CD4-positive, alpha-beta T cell (primary cell): Measurements from ENCODE around the gene ATXN1. TPM values are rescaled to one million over a fixed set of nuclear protein-coding genes. Genes with fewer than 3 reads are reported as not detected.

ENCODE experiments used
- ATAC-seq: fragments of 200-7000 bp; cut with Tn5 transposase; one replicate; pipeline ENCODE4 v1.10.0; 2022; ENCODE audit warnings: mild to moderate bottlenecking; ENCODE audit not compliant: poor library complexity
- CTCF ChIA-PET: fragments of 350-600 bp; sonication (Branson Sonifier 250); formaldehyde crosslinking; loops from one replicate; lab custom pipeline; 2021; ENCODE audit warnings: antibody characterized with exemption, inconsistent platforms; lab: Charles Lee
- POLR2A ChIA-PET: fragments of 350-600 bp; sonication (Branson Sonifier 250); formaldehyde crosslinking; loops from one replicate; lab custom pipeline; 2021; ENCODE audit warnings: antibody characterized with exemption, inconsistent platforms; lab: Charles Lee
- DNase-seq, 14 experiments: peaks; one replicate each; pipeline ENCODE4 v3.0.0-alpha.2; 2013 to 2020; ENCODE audit warnings: mixed read lengths in 2 of 14
- H3K27ac ChIP-seq, 2 donors: one replicate each; pipeline versions ENCODE4 v1.5.1 to v1.7.0; 2013; ENCODE audit warnings: low read length in 2 of 2, low read depth in 1 of 2, mild to moderate bottlenecking in 1 of 2
- H3K27me3 ChIP-seq, 2 experiments: 1 replicate in 1 of 2; 2 replicates in 1 of 2; pipeline versions ENCODE4 v1.6.1 to v1.7.0; 2013; ENCODE audit warnings: low read length in 2 of 2, control low read depth in 1 of 2, mild to moderate bottlenecking in 1 of 2, moderate library complexity in 1 of 2; ENCODE audit not compliant: insufficient read depth in 2 of 2, control insufficient read depth in 1 of 2
- H3K36me3 ChIP-seq: one replicate; pipeline ENCODE4 v1.6.1; 2013; ENCODE audit warnings: low read length, control low read depth; ENCODE audit not compliant: insufficient read depth
- H3K4me1 ChIP-seq: one replicate; pipeline ENCODE4 v1.6.1; 2013; ENCODE audit warnings: low read length, control low read depth; ENCODE audit not compliant: insufficient read depth
- H3K4me3 ChIP-seq: one replicate; pipeline ENCODE4 v1.5.1; 2013; ENCODE audit warnings: mild to moderate bottlenecking, low read length, moderate library complexity
- H3K9me3 ChIP-seq, 2 experiments: 1 replicate in 1 of 2; 2 replicates in 1 of 2; pipeline versions ENCODE4 v1.6.1 to v1.7.0; 2013; ENCODE audit warnings: low read length in 2 of 2, mild to moderate bottlenecking in 2 of 2, control low read depth in 1 of 2, moderate library complexity in 1 of 2; ENCODE audit not compliant: control insufficient read depth in 1 of 2, insufficient read depth in 1 of 2
- H3K27ac Mint-ChIP-seq: one replicate; pipeline ENCODE4 v1.8.0; 2020; ENCODE audit warnings: mixed read lengths
- H3K27me3 Mint-ChIP-seq: one replicate; pipeline ENCODE4 v1.8.0; 2021; ENCODE audit warnings: mixed read lengths
- H3K36me3 Mint-ChIP-seq: one replicate; pipeline ENCODE4 v1.8.0; 2021; ENCODE audit warnings: low read depth, mixed read lengths
- H3K4me1 Mint-ChIP-seq: one replicate; pipeline ENCODE4 v1.8.0; 2021; ENCODE audit warnings: low read depth, mixed read lengths
- H3K4me3 Mint-ChIP-seq: one replicate; pipeline ENCODE4 v1.8.0; 2020; ENCODE audit warnings: mild to moderate bottlenecking, mixed read lengths
- H3K9me3 Mint-ChIP-seq: one replicate; pipeline ENCODE4 v1.8.0; 2020; ENCODE audit warnings: mixed read lengths
- CTCF ChIP-seq: fragments of 200-600 bp; IDR thresholded peaks from one replicate; pipeline ENCODE4 v1.8.0; 2022; ENCODE audit warnings: antibody characterized with exemption, mild to moderate bottlenecking
- intact Hi-C, 2 experiments: fragments of 100-400 bp; cut with DNase I in 1 of 2; cut with micrococcal nuclease in 1 of 2; formaldehyde crosslinking; loops; one replicate each; pipeline versions ENCODE4 v1.15.1 to v1.9.0; 2023 to 2025; cut with DNase I, micrococcal nuclease
- total RNA-seq, 174 experiments: library from RNA in 2 of 174; stranded (reverse) in 2 of 174; gene quantifications; one replicate each; pipeline ENCODE4 v1.2.3 and lab custom pipeline; 2021 to 2026

ATXN1 gene
- total RNA-seq, 2 experiments from 2014 or later = 74.2 to 76.7 TPM

- DNase-seq (no peak), ATAC-seq (no peak)
- TF ChIP-seq CTCF = no peak
- Histone ChIP-seq H3K27me3 (no peaks in the 10 kb centered on the region), H3K4me1 (peaks cover 24% of the 10 kb centered on the region), H3K4me3 (no peak overlapping the region), H3K27ac (no peak overlapping the region), H3K9me3 (no peaks in the 10 kb centered on the region), H3K36me3 (no peaks in the 10 kb centered on the region)
- Mint-ChIP-seq H3K4me3 (no peak overlapping the region), H3K9me3 (no peaks in the 10 kb centered on the region), H3K36me3 (no peaks in the 10 kb centered on the region), H3K27me3 (no peaks in the 10 kb centered on the region), H3K4me1 (peaks cover 47% of the 10 kb centered on the region), H3K27ac (no peak overlapping the region)
- POLR2A ChIA-PET = no interaction called here
- intact Hi-C loops = no loop called here
- CTCF ChIA-PET = interaction anchor here (0.6 kb wide), 1 partner anchor 262 kb away, joined by 3 read pairs; no protein-coding TSS in a partner anchor
These were observed 252.3 kb downstream of the ATXN1 start for GRCh38 chr6:16508959-16509358.

- no peak overlapping the region for H3K4me3 Mint-ChIP-seq
- H3K27me3 Mint-ChIP-seq = no peaks in the 10 kb centered on the region
- no peak overlapping the region for H3K27ac ChIP-seq
- POLR2A ChIA-PET = no interaction called here
- H3K4me3 ChIP-seq = no peak overlapping the region
- ATAC-seq = no peak
- H3K4me1 ChIP-seq = peaks cover 15% of the 10 kb centered on the region
- H3K9me3 Mint-ChIP-seq = no peaks in the 10 kb centered on the region
- no peaks in the 10 kb centered on the region for H3K9me3 ChIP-seq
- H3K36me3 Mint-ChIP-seq = no peaks in the 10 kb centered on the region
- no peaks in the 10 kb centered on the region for H3K27me3 ChIP-seq
- no peak for DNase-seq
- no peaks in the 10 kb centered on the region for H3K36me3 ChIP-seq
- intact Hi-C loops = no loop called here
- CTCF ChIA-PET = interaction anchor here (0.9 to 1.0 kb wide), 3 partner anchors 9 to 96 kb away, joined by 3 read pairs; no protein-coding TSS in a partner anchor
- peaks cover 24% of the 10 kb centered on the region for H3K4me1 Mint-ChIP-seq
- no peak for TF ChIP-seq CTCF
- no peak overlapping the region for H3K27ac Mint-ChIP-seq
These were observed 255.4 kb downstream of the ATXN1 start for GRCh38 chr6:16505711-16506357.

- no peaks in the 10 kb centered on the region for H3K27me3 Mint-ChIP-seq
- H3K9me3 Mint-ChIP-seq = no peaks in the 10 kb centered on the region
- H3K4me1 Mint-ChIP-seq = peaks cover 22% of the 10 kb centered on the region
- ChIA-PET POLR2A (no interaction called here), CTCF (interaction anchor here (0.9 to 1.5 kb wide), 4 partner anchors 21 to 136 kb away, joined by 3 read pairs; no protein-coding TSS in a partner anchor)
- TF ChIP-seq CTCF = no peak
- no peak for ATAC-seq
- no peak overlapping the region for H3K4me3 ChIP-seq
- H3K36me3 Mint-ChIP-seq = no peaks in the 10 kb centered on the region
- intact Hi-C loops = no loop called here
- DNase-seq = no peak
- H3K9me3 ChIP-seq = no peaks in the 10 kb centered on the region
- no peaks in the 10 kb centered on the region for H3K36me3 ChIP-seq
- no peak overlapping the region for H3K27ac ChIP-seq
- H3K27ac Mint-ChIP-seq = no peak overlapping the region
- no peaks in the 10 kb centered on the region for H3K27me3 ChIP-seq
- H3K4me1 ChIP-seq = peaks cover 15% of the 10 kb centered on the region
- H3K4me3 Mint-ChIP-seq = no peak overlapping the region
These were observed 256.7 kb downstream of the ATXN1 start for GRCh38 chr6:16504609-16505008.
